ENCODE data around the gene CLPTM1L. TPM values are rescaled to one million over a fixed set of nuclear protein-coding genes. Genes with fewer than 3 reads are reported as not detected.
"Not testable (repeated sequence)": the region's sequence is repeated elsewhere in the genome, so short reads cannot be mapped to it uniquely, and the experiment has no call there.

Gene CLPTM1L
- total RNA-seq, 1 donor: 252 TPM

DNA sequence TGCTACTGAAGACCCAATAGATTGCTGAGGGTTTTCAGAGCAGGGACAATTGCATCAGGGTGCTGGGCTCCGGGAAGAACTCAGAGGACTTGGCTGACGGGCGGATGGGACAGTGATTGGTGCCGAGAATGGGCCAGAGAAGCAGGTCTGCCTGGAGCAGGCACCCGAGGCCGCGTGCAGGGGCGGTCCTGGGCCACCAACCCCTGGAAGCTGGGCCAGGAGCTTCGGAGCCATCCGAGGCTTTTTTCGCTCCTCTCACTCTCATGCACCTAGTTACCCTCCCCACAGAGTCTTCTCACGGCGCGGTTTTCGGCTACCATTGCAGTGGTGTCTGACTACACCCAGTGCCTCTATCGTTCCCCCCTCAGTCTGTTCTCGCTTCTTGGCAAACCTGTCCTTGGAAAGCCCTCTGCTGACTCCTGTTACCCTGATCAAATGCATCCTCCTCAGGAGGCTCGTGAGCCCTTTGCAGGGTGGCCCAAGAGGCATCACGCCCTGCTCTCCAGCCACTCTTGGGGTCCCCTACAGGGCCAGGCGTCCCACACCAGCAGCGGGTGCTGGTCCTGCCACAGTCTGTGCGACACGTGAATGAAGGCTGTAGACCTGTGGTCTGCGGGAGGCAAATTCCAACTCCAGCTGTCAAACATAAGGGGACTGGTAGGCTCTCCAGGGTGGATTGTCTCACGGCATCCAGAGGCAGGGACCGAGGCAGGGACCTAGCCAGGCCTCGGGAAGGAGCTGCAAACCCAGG, 1.2 kb upstream of the CLPTM1L start:
- no peak for DNase-seq (ENCODE audit: low read depth)
- H3K4me3 ChIP-seq (ENCODE audit: low read depth, low read length): peak overlapping the region; percentile 94
- TF ChIP-seq, protein P1, sequence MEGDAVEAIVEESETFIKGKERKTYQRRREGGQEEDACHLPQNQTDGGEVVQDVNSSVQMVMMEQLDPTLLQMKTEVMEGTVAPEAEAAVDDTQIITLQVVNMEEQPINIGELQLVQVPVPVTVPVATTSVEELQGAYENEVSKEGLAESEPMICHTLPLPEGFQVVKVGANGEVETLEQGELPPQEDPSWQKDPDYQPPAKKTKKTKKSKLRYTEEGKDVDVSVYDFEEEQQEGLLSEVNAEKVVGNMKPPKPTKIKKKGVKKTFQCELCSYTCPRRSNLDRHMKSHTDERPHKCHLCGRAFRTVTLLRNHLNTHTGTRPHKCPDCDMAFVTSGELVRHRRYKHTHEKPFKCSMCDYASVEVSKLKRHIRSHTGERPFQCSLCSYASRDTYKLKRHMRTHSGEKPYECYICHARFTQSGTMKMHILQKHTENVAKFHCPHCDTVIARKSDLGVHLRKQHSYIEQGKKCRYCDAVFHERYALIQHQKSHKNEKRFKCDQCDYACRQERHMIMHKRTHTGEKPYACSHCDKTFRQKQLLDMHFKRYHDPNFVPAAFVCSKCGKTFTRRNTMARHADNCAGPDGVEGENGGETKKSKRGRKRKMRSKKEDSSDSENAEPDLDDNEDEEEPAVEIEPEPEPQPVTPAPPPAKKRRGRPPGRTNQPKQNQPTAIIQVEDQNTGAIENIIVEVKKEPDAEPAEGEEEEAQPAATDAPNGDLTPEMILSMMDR (IDR thresholded peaks at IDR 0.05; ENCODE audit: insufficient read depth, low read depth, low read length): no peak

DNA sequence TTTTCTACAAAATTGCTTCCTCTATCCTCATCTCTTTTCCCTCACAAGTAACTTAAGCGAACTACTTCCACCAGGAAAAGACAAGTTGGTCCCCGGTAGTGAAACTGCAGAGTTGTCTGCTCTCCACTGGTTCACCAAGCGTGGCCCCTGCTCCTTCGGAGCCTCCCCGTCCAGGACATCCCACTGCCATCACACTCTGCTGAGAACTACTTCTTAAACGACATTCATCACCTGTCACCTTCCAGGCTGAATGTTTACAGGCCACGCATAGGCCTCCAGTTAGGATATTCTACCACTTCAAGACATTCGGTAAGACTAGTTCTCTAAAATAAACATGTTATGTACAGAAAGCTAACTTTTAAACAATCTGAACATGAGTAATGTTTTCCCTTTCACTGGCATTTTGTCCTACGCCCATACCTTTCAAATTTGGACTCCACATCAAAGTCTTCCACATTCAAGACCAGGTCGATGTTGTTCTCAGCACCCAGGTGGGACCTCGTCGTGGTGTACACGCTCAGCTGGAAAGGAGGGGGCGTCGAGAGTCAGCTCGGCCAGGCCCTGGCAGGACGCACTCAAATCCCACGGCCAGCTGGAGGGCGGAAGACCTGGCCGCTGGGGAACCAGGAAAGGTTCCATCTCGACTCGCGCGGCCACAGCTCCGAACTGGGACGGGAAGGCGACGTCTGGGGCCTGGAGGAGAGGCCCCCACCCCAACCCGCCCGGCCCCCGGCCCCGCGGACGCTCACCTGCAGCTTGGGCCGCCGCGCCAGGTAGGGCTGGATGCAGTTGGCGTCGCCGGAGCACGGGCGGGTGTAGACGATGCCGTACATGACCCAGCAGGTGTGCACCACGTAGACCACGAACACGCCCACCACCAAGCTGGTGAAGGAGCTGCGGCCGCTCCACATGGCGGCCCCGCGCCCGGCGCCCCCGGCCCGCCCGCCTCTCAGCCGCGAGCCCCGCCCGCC, 683 bp downstream of the CLPTM1L start:
- peak; percentile 19 for DNase-seq (ENCODE audit: low read depth)
- H3K4me3 ChIP-seq (ENCODE audit: low read depth, low read length): peak overlapping the region; percentile 94
- TF ChIP-seq, protein P1 (IDR thresholded peaks at IDR 0.05; ENCODE audit: insufficient read depth, low read depth, low read length): no peak

DNA sequence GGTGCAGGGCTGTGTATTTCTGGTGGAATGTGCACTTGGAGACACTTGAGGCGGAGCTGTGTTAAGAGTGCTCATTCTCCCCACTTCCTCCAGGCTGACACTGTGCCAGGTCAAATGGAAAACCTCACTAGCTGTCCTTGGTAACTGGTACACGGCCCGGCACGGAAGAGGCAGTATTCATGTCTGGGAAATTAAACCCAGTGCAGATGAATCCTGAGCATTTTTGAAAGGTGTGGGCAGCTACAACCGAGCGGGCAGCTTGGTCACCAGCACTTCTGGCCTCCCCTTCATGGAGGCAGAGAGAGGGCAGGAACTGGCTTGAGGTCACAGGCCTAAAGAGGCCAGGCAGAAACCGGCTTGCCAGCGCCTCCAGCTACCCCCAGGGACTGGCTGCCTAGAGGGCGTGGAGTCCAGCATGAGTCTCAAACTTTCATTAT, 1.6 kb downstream of the CLPTM1L start:
- no peak for DNase-seq (ENCODE audit: low read depth)
- H3K4me3 ChIP-seq (ENCODE audit: low read depth, low read length): no peak overlapping the region
- TF ChIP-seq, protein P1 (IDR thresholded peaks at IDR 0.05; ENCODE audit: insufficient read depth, low read depth, low read length): no peak

DNA sequence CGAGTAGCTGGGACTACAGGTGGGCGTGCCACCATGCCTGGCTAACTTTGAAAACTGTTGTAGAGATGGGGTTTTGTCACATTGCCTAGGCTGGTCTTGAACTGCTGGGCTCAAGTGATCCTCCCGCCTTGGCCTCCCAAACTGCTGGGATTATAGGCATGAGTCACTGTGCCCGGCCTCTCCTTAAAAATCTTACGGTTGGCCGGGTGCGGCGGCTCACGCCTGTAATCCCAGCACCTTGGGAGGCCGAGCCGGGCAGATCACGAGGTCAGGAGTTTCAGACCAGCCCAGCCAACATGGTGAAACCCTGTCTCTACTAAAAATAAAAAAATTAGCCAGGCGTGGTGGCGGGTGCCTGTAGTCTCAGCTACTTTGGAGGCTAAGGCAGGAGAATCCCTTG, 2.2 kb downstream of the CLPTM1L start:
- not testable (repeated sequence) for DNase-seq (ENCODE audit: low read depth); H3K4me3 ChIP-seq (ENCODE audit: low read depth, low read length)

DNA sequence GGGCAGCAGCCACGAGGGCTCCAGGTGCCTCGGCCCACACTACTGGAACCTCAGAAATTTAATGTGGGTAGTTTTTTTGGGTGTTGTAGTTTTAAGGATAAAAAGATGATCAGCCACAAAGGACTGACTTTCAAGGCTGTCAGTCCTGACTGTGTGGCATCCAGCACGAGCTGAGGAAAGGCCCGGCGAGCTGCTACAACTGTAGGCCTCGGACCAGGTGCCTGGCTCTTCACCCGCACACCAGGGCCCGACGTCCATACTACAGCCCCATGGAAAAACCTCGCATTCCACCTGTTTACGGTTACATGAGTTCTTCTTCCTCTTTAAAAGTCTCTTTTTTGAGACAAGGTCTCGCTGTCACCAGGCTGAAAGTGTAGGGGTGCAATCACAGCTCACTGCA, 2.6 kb downstream of the CLPTM1L start:
- DNase-seq (ENCODE audit: low read depth): no peak
- H3K4me3 ChIP-seq (ENCODE audit: low read depth, low read length): no peak overlapping the region
- TF ChIP-seq, protein P1 (IDR thresholded peaks at IDR 0.05; ENCODE audit: insufficient read depth, low read depth, low read length): no peak

DNA sequence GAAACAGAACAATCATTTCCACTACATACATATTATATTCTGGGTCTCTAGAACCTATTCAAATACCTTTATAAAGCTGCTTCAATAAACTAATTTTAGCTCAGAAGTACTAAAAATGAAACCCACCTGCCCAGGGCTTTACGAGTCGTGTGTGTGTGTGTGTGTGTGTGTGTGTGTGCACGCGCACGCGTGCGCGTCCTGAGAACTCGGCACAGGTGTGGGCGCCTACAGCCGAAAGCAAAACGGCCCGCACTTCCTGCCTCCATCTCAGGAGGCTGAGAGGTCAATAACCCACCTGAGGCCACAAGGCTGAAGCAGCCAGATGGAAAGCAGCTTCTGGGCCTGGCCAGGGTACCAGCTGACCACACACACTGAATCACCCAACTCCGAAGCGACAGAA, 3.0 kb downstream of the CLPTM1L start:
- TF ChIP-seq, protein P1 (IDR thresholded peaks at IDR 0.05; ENCODE audit: insufficient read depth, low read depth, low read length): no peak
- no peak for DNase-seq (ENCODE audit: low read depth)
- no peak overlapping the region for H3K4me3 ChIP-seq (ENCODE audit: low read depth, low read length)

DNA sequence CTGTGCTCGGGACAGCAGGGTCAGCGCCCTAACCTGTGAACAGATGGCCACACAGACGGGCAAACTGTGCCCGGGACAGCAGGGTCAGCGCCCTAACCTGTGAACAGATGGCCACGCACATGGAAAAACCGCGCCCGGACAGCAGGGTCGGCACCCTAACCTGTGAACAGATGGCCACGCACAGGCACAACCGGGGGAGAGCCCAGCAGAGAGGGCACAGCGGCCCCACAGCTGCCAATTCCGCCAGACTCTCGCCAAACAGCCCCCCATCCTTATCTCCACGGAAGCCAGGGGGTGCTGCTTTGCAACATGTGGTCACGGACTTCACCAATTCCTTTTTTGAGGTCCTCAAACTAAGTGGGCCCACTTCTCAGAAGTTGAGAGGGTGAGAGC, 5.1 kb downstream of the CLPTM1L start:
- not testable (repeated sequence) for DNase-seq (ENCODE audit: low read depth); H3K4me3 ChIP-seq (ENCODE audit: low read depth, low read length)

DNA sequence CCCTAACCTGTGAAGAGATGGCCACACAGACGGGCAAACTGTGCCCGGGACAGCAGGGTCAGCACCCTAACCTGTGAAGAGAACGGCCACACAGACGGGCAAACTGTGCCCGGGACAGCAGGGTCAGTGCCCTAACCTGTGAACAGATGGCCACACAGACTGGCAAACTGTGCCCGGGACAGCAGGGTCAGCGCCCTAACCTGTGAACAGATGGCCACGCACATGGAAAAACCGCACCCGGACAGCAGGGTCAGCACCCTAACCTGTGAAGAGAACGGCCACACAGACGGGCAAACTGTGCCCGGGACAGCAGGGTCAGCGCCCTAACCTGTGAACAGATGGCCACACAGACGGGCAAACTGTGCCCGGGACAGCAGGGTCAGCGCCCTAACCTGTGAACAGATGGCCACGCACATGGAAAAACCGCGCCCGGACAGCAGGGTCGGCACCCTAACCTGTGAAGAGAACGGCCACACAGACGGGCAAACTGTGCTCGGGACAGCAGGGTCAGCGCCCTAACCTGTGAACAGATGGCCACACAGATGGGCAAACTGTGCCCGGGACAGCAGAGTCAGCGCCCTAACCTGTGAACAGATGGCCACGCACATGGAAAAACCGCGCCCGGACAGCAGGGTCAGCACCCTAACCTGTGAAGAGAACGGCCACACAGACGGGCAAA, 5.6 kb downstream of the CLPTM1L start:
- DNase-seq (ENCODE audit: low read depth); H3K4me3 ChIP-seq (ENCODE audit: low read depth, low read length): not testable (repeated sequence)
